ENCODE data around the gene SNAI3. TPM values are rescaled to one million over a fixed set of nuclear protein-coding genes. Genes with fewer than 3 reads are reported as not detected.

SNAI3 gene
- total and polyA plus RNA-seq, 2 of the 8 experiments (the other 6 are each of a cell fraction or from before 2014, with no cell fraction given) = 8.5 to 13.3 TPM

DNA sequence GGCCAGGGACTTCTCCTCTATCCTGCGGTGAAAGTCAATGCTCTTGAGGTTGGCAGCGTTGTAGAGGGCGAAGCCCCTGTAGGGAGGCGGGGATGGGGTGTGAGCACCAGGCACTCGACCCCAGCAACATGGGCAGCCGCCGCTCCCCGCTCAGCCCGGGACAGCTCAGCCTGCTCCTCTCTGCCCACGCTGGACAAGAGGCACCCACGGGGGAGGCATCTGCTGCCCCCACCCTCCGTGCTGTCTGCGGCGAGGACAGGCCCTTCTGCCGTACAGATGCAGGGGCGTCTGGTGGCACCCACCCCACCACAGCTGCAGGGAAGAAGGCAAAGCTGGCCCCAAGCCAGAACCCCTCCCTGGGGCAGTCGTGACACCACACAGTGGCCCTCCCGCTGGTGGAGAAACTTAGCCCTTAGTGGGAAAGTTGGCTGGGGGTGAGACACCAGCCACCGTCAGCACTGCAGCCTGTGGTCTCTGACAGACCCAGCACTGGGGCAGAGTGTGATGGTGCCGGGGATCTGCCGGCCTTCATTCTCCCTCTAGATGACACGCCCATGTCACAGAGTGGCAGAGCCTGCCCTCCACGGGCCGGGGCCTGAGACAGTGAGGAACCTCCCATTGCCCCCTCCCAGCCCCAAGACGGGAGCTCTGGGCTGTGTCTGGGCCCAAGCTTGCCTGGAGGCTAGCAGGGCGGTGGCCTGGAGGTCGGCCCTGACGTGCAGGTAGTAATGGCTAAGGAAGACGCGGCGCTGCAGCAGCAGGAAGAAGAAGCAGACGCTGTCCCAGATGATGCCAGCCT lies 39.5 kb upstream of the SNAI3 start:
- Histone ChIP-seq H3K9me3 (ENCODE audit: insufficient read depth in 2 of 2, low read depth in 1 of 2, low read length in 1 of 2) (no peaks in the 10 kb centered on the region), H4K20me1 (replicated peaks in 1 of 2; ENCODE audit: control insufficient read depth in 1 of 2, insufficient read depth in 2 of 2, low read length in 2 of 2) (peaks cover 0 to 7% of the 10 kb centered on the region in 2 experiments), H3K18ac (ENCODE audit: extremely low read depth, low read length) (no peak overlapping the region), H3K27me3 (replicated peaks in 1 of 4; ENCODE audit: control insufficient read depth in 3 of 4, extremely low read depth in 1 of 4, insufficient read depth in 3 of 4, low read length in 3 of 4) (no peaks in the 10 kb centered on the region), H3K23ac (ENCODE audit: insufficient read length) (no peak overlapping the region), H2AK5ac (ENCODE audit: low read depth, low read length) (no peak overlapping the region), H4K5ac (ENCODE audit: insufficient read length, low read depth, low read length) (no peak overlapping the region), H3K56ac (replicated peaks; ENCODE audit: insufficient read length, low read depth, low read length) (no peak overlapping the region), H4K91ac (replicated peaks; ENCODE audit: insufficient read length, low read length) (no peak overlapping the region), H2AFZ (ENCODE audit: low read length) (no peak overlapping the region), H2BK5ac (ENCODE audit: low read depth, low read length) (no peak overlapping the region), H3K27ac (ENCODE audit: low read depth, low read length) (no peak overlapping the region), H3K14ac (ENCODE audit: insufficient read length) (no peak overlapping the region), H3K4me3 (ENCODE audit: extremely low read depth in 1 of 4, insufficient read depth in 2 of 4, low read depth in 3 of 4, low read length in 4 of 4) (no peak overlapping the region), H2BK20ac (ENCODE audit: low read length) (no peak overlapping the region), H3K36me3 (ENCODE audit: control insufficient read depth in 2 of 4, insufficient read depth in 4 of 4, low read length in 3 of 4) (peaks cover 0 to 26% (median 5%) of the 10 kb centered on the region in 4 experiments; a peak in 4 of 8 replicates), H3K4me2 (ENCODE audit: insufficient read depth in 1 of 2, low read depth in 2 of 2, low read length in 2 of 2) (no peak overlapping the region), H3K4me1 (replicated peaks in 1 of 4; ENCODE audit: control insufficient read depth in 3 of 4, insufficient read depth in 4 of 4, low read length in 3 of 4) (no peaks in the 10 kb centered on the region), H2BK15ac (ENCODE audit: low read length) (no peak overlapping the region), H3K23me2 (ENCODE audit: low read depth, low read length) (no peaks in the 10 kb centered on the region), H2BK120ac (replicated peaks; ENCODE audit: low read depth, low read length) (no peak overlapping the region), H4K8ac (ENCODE audit: extremely low read depth, insufficient read depth, low read length) (no peak overlapping the region), H3K79me2 (ENCODE audit: control insufficient read depth in 1 of 2, insufficient read depth in 2 of 2, low read length in 2 of 2) (no peaks in the 10 kb centered on the region), H3K4ac (replicated peaks; ENCODE audit: insufficient read length, low read depth, low read length) (no peak overlapping the region), H3K79me1 (ENCODE audit: low read depth, low read length) (no peaks in the 10 kb centered on the region), H3K9ac (replicated peaks in 1 of 4; ENCODE audit: extremely low read depth in 1 of 4, low read depth in 3 of 4, low read length in 3 of 4) (no peak overlapping the region), H2BK12ac (ENCODE audit: low read depth, low read length) (no peak overlapping the region)
- ChIA-PET POLR2A (ENCODE audit: partially characterized antibody) (interaction anchor here (0.8 kb wide), 1 partner anchor 10 kb away, joined by 3 read pairs; no protein-coding TSS in a partner anchor), CTCF (ENCODE audit: partially characterized antibody) (interaction anchor here (4.5 kb wide), 1 partner anchor 11 kb away, joined by 24 read pairs; no protein-coding TSS in a partner anchor)
- FAIRE-seq (no peak), DNase-seq (ENCODE audit: low read depth in 1 of 2, low spot score in 2 of 2) (no peak)
- 94% methylated on average over 28 of the region's 32 CpGs; no CpG with 5 or more reads in 1 of the 2 experiments for WGBS, 2 experiments (ENCODE audit: extremely low coverage in 1 of 2, insufficient coverage in 1 of 2, insufficient read length in 1 of 2, insufficient replicate concordance in 2 of 2, low coverage in 1 of 2, low lambda C conversion rate in 2 of 2, missing lambda C conversion rate in 1 of 2)
- TF ChIP-seq KDM5A (IDR thresholded peaks at IDR 0.05; ENCODE audit: low read length) (no peak), JUND (IDR thresholded peaks at IDR 0.05; ENCODE audit: low read length) (no peak), E2F6 (IDR thresholded peaks at IDR 0.05) (no peak), EP300 (IDR thresholded peaks at IDR 0.05; ENCODE audit: borderline replicate concordance in 1 of 2, low read depth in 2 of 2, low read length in 2 of 2) (no peak), SIX5 (IDR thresholded peaks at IDR 0.05; ENCODE audit: low read depth, low read length) (no peak), PHF8 (conservative IDR thresholded peaks at IDR 0.05; ENCODE audit: low read depth, low read length) (no peak), EZH2 (IDR thresholded peaks at IDR 0.05; ENCODE audit: low read depth, low read length, severe bottlenecking) (no peak), SIRT6 (IDR thresholded peaks at IDR 0.05; ENCODE audit: low read length) (no peak)

Data from H1 (cell line).